ENCODE results near the gene STRN3. TPM values are rescaled to one million over a fixed set of nuclear protein-coding genes. Genes with fewer than 3 reads are reported as not detected.

Gene STRN3
- total RNA-seq, 4 donors from 2014 or later: 34.8 to 52.6 (median 42.4) TPM

DNA sequence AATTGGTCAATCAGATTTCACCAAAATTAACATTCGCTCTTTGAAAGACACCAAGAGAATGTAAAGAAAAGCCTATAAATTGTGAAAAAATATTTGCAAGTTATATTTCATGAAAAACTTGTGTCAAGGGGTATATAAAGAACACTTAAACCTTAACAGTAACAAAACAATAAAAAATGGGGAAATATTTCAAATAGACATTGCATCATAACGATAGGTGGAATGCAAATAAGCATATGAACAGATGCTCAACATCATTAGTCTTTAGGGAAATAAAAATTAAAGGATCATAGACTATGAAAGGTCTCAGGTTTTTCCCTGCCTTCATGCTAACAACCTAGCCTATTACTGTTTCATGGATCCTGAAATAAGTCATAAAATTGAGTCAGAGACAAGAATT is 87.6 kb downstream of the STRN3 start:
- TF ChIP-seq, protein P1, sequence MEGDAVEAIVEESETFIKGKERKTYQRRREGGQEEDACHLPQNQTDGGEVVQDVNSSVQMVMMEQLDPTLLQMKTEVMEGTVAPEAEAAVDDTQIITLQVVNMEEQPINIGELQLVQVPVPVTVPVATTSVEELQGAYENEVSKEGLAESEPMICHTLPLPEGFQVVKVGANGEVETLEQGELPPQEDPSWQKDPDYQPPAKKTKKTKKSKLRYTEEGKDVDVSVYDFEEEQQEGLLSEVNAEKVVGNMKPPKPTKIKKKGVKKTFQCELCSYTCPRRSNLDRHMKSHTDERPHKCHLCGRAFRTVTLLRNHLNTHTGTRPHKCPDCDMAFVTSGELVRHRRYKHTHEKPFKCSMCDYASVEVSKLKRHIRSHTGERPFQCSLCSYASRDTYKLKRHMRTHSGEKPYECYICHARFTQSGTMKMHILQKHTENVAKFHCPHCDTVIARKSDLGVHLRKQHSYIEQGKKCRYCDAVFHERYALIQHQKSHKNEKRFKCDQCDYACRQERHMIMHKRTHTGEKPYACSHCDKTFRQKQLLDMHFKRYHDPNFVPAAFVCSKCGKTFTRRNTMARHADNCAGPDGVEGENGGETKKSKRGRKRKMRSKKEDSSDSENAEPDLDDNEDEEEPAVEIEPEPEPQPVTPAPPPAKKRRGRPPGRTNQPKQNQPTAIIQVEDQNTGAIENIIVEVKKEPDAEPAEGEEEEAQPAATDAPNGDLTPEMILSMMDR (IDR thresholded peaks at IDR 0.05; ENCODE audit: low read depth): no peak

- TF ChIP-seq, protein P1 (IDR thresholded peaks at IDR 0.05; ENCODE audit: low read depth): no peak
Observed at GRCh38 chr14:30935445-30935844, 90.7 kb downstream of the STRN3 start.

DNA sequence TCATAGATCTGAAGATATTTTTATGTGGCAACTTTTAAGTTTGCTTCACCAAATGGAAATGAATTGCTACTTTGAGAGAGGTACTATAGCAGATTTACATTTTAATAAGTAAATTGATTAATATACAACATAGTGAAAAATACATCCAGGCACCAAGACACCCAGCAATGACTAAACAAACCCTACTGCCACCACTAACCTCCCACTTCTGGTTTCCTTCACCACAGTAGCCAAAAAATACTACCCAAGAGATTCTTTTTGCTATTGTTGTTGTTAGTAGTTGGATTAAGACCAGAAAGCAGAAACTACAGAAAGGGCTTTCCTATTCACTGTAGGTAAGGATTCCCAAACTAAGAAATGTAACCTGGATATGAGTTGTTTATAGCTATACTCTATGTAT is 97.7 kb downstream of the STRN3 start:
- TF ChIP-seq, protein P1 (IDR thresholded peaks at IDR 0.05; ENCODE audit: low read depth): no peak

DNA sequence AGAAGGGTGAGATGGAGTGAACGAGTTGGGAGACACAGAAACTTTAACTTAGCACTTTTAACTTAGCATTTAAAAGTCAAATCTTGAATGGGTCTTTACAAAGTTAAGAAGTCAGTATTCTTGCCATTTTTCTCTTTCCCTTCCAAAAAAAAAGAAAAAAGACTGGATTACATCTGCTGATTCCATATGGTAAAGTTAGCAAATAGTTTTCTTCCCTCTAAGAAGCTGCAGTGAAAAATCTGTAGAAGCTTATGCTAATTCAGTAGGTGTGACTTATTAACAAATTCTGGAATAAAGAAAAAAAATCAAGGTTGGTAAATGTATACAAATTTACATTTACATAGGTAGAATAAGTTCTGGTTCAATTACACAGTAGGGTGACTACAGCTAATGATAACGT is 100.9 kb downstream of the STRN3 start:
- TF ChIP-seq, protein P1 (IDR thresholded peaks at IDR 0.05; ENCODE audit: low read depth): no peak

GRCh38 chr14:30921788-30922187 is 104.4 kb downstream of the STRN3 start:
- TF ChIP-seq, protein P1 (IDR thresholded peaks at IDR 0.05; ENCODE audit: low read depth): no peak

- TF ChIP-seq, protein P1 (IDR thresholded peaks at IDR 0.05; ENCODE audit: low read depth): no peak
Observed at GRCh38 chr14:30921305-30921704, 104.9 kb downstream of the STRN3 start.

DNA sequence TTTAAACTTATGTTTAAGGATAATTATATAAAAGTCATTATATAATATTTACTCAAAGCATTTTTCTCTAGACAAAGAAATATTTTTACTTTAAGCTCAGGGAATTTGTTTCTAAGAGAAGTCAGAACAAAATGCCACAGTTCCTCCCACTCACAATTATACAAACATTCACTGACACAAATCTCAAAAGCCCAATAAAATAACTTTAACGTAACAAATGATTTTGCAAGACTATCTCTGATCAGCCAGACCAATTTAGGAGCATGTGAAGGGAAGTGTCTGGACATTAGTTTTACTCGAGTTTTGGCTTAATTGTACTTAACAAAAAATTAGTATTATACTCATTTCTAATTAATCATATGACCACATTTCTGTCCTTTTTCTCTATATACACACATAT is 110.6 kb downstream of the STRN3 start:
- TF ChIP-seq, protein P1 (IDR thresholded peaks at IDR 0.05; ENCODE audit: low read depth): no peak
